GM19023 (cell line): ENCODE data around the gene ZNF398.
"Not testable (repeated sequence)": the region's sequence is repeated elsewhere in the genome, so short reads cannot be mapped to it uniquely, and the experiment has no call there.

ENCODE experiments used
- ATAC-seq: cut with Tn5 transposase; IDR thresholded peaks from one replicate; pipeline ENCODE4 v1.9.1; 2021; ENCODE audit warnings: mild to moderate bottlenecking, moderate library complexity; ENCODE audit not compliant: unreplicated experiment

ZNF398 gene

GRCh38 chr7:149147072-149147751, at the start of gene ZNF398:
Gene ZNF398, plus strand, starts transcription at chr7:149147453. Its CDS starts 290 bp downstream, at chr7:149147743.
- ATAC-seq = peak; percentile 74

- no peak for ATAC-seq
Observed at GRCh38 chr7:149099058-149099457, 48.2 kb upstream of the ZNF398 start.

GRCh38 chr7:149100821-149101220, 46.4 kb upstream of the ZNF398 start:
- no peak for ATAC-seq

DNA sequence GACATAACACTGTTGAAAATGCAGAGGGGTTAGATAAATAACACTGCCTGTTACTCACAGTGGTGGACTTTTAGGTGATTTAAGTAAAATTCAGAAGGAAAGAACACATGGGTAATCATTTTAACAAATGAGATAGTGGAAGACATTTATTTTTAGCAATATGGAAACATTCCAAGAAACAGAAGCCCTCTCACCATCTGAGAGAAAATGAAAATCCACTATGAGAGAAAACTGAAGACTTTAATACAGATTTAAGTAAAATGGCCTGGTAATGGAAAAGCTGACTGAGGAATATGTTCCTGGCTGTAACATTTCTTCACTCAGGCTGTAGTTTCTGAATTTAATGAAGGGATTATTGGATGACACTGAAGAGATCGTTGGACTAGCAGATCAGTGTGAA, 44.6 kb upstream of the ZNF398 start:
- ATAC-seq = no peak

DNA sequence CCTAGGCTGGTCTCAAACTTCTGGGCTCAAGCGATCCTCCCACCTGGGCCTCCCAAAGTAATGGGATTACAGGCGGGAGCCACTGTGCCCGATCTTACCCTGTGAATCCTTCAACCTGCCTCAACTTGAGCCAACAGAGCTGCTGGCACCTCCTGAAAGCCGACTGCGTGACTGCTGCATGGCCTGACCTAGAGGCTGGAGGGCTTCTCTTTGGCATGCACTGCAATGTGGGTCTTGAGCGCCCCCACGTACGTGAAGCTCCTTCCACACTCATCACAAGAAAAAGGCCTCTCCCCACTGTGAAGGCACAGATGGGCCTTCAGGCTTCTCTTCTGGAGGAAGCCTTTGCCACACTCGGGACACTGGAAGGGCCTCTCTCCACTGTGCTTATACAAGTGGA, 43.8 kb upstream of the ZNF398 start:
- ATAC-seq = no peak

GRCh38 chr7:149104214-149104613, 43.0 kb upstream of the ZNF398 start:
- ATAC-seq = no peak

DNA sequence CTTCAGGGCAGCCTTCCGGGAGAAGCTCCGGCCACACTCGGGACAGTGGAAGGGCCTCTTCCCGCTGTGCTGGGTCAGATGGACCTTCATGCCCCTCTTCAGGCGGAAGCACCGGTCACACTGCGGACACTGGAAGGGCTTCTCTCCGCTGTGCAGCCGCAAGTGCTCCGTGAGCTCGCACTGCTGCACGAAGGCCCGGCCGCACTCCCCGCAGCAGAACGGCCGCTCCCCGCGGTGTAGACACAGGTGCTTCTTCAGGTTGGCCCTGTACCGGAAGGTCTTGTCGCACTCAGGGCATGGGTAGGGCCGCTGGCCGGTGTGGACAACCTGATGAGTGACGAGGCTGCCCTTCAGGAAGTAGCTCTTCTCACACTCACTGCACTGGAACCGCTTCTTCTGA, 42.5 kb upstream of the ZNF398 start:
- ATAC-seq = no peak

GRCh38 chr7:149109969-149110368, 37.3 kb upstream of the ZNF398 start:
- ATAC-seq = no peak

DNA sequence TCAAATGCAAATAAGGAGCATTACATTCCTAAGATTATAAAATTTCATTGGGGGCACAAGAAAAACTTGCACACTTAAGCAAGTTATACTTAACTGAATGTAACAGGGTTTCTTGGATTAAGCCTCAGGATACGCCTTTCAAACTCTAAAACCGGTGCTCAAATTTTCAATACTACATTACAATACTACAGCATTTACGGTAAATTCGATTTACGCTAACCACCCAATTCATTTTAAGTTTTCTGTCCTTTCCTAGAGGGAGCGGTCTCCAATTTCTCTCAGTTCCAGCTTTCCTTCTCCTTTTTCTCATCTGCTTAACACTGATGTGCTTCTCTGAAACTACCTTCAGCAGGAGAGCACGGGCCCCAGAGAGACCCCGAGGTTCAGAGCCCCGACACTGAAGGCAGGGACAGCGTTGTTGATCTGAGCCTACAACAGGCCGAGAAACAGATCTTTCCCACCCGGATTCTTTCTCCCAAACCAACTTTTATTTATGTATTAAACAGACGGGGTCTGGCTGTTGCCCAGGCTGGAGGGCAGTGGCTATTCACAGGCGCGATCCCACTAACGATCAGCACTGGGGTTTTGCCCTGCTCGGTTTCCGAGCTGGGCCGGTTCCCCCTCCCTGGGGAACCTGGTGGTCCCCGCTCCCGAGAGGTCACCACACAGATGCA, 21.9 kb upstream of the ZNF398 start:
- ATAC-seq = no peak

- ATAC-seq = peak; percentile 83
Observed at GRCh38 chr7:149125863-149126661, 21.2 kb upstream of the ZNF398 start, which contains the start of gene ZNF425. Gene ZNF425, minus strand, starts transcription at chr7:149126324. Its CDS starts 111 bp downstream, at chr7:149126213.

DNA sequence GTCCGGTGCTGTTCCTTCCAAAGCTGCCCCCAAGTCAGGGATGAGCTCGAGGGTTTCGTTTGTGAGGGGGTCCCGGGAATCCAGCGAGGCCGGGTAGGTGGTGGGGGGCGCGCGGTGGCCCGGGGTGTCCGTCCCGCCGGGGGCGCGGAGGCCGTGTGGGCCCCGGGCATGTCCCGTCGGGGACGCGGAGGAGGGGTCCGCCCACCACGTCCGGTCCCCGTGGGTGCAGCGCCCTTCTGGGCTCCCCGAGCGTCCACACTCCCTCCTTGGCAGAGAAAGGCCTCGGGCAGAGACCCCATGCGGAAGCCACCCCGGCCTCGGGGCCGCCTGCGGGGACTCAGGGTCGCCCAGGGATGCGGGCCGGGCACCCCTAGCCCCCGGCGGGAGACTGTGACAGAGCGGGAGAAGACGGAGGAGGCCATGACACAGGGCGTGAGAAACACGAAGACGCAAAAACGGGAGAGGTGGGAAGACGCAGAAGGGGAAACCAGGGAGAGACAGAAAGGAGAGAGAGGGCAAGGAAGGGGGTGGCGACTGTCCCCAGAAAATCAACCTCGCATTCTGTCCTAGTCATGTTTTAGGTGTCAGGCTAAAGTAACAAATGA, 20.5 kb upstream of the ZNF398 start:
- peak; percentile 51 for ATAC-seq

DNA sequence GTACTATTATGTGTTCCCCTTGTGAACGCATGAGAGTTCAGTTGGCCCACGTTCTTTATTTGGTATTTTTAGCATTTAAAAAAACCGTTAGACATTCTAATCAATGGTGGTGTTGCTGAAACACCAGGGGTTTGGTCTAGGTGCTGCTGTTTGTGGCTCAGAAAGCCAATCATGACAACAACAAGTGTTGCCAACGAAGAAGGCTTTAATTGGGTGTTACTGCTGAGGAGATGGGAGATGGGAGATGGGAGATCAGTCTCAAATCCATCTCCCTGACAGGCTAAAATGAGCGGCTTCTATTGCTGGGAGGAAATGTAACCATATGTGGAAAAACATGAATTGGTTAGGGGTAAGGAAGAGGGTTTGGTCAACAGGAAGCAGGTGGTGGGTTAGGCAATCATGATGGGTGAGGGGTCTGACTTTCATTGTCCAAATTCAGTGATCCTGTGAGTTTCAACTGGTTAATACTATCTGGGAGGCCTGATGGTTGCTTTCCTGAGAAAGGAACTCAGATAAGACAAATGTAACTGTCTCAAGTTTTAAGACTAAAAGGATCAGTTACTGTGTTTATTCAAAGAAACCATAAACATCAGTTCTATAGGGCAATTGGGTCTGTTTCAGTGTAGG, 16.6 kb upstream of the ZNF398 start:
- no peak for ATAC-seq

GRCh38 chr7:149133028-149133710, 14.1 kb upstream of the ZNF398 start:
- no peak for ATAC-seq

DNA sequence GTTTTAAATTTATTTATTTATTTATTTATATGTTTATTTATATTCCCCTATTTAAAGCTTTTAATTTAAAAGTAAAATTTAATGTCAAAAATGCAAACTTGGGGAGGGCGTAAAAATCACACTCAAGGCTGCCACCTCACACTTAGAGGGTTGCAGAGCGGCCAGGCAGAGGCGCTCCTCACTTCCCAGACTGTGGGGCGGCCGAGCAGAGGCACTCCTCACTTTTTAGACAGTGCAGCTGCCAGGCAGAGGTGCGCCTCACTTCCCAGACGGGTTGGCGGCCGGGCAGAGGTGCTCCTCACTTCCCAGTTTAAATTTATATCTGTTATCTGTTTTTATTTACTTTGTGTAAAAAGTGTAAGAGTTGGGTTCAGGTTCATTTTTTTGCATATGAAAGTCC, 11.1 kb upstream of the ZNF398 start:
- ATAC-seq = no peak

DNA sequence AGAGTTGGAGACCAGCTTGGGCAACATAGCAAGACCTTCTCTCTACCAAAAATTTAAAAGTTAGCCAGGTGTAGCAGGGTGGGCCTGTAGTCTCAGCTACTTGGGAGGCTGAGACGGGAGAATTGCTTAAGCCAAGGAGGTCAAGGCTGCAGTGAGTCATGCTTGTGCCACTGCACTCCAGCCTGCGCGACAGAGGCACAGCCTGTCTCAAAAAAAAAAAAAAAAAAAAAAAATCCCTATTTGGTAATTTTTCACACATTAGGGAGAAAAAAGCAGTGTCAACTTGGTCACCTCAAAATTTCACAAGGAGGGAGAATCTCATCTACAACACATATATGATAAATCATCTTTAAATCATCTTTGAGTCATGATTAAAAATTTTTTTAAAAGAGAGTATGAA, 6.4 kb upstream of the ZNF398 start:
- ATAC-seq = no peak

- ATAC-seq = no peak
Observed at GRCh38 chr7:149141893-149142292, 5.4 kb upstream of the ZNF398 start.

GRCh38 chr7:149144436-149144922, 2.8 kb upstream of the ZNF398 start:
- not testable (repeated sequence) for ATAC-seq

DNA sequence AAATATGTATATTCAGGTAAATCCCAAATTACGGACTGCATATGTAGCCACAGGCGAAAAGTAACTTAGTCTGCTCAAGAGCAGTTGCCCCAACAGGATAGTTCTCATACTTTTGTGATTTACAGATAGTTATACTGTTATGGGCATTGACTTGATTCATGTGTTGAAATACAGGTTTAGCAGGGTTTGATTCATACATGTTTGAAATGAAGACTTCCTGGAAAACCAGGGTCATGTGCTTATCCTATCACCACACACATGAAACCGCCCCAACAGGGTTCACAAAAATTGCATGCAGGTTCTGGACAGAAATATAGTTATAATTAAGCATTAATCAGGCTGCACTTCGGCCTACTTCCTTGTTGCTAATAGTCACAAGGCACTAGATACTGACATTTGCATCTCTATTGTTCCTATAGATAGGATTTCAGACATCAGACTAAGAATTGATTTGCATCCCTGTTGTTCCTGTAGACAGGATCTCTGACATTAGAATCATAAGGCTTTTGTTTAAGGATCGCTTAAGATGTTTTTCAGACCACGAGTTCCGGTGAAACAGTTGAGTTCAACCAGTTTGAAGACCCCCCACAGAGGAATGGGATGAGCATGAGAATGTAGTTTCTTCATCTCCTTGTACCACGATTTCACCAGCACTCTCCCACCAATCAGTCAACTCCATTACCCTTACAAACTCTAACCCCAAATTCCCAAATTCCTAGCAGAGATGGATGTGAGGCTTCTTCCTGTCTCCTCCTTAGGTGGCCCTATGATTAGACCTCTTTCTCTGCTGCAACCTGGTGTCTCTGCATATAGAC, 2.0 kb upstream of the ZNF398 start:
- ATAC-seq = no peak
